HT-29 (cell line): ENCODE results near the gene F8. TPM values are rescaled to one million over a fixed set of nuclear protein-coding genes. Genes with fewer than 3 reads are reported as not detected.

Experiments used
- DNase-seq: peaks from one replicate; pipeline ENCODE4 v3.0.0-alpha.2; 2015; ENCODE audit warnings: low spot score
- total RNA-seq: library from RNA; depleted of rRNA; stranded (reverse); fragments of >200 nt; shearing (Covaris generic); gene quantifications from 2 replicates; pipeline ENCODE4 v1.2.3, GENCODE V29; 2014; rRNA removed

F8 gene
- total RNA-seq: 0.03 and 0.41 TPM in 2 replicates

GRCh38 chrX:155022585-155022984 is at the start of gene F8:
Gene F8 (minus strand): TSS chrX:155022723. CDS start chrX:155022552, 171 bp downstream.
- no peak for DNase-seq

- DNase-seq: peak; percentile 56
Measured at GRCh38 chrX:155071694-155072280, 49.3 kb upstream of the F8 start.

GRCh38 chrX:155070975-155071693 is 48.6 kb upstream of the F8 start, which contains the start of the genes BRCC3, CMC4 and MTCP1:
Gene BRCC3 (plus strand): TSS chrX:155071508. CDS start chrX:155071528, 20 bp downstream.
Gene CMC4 (minus strand): TSS chrX:155071136. CDS start chrX:155064023, 7,113 bp downstream.
Gene MTCP1 (minus strand): TSS chrX:155071136. CDS start chrX:155066010, 5,126 bp downstream.
- peak; percentile 85 for DNase-seq

- DNase-seq: no peak
Measured at GRCh38 chrX:155070663-155070974, 48.1 kb upstream of the F8 start.

- peak; percentile 24 for DNase-seq
Measured at GRCh38 chrX:155070038-155070437, 47.5 kb upstream of the F8 start.

- no peak for DNase-seq
Measured at GRCh38 chrX:155069414-155069813, 46.9 kb upstream of the F8 start.

GRCh38 chrX:155068165-155068564 is 45.6 kb upstream of the F8 start:
- DNase-seq: peak; percentile 22

- DNase-seq: no peak
Measured at GRCh38 chrX:155065035-155065734, 42.7 kb upstream of the F8 start.

GRCh38 chrX:155061760-155062159 is 39.2 kb upstream of the F8 start:
- DNase-seq: no peak

GRCh38 chrX:155056877-155057792 is 34.6 kb upstream of the F8 start:
- DNase-seq: peak; percentile 85

GRCh38 chrX:155056471-155056870 is 33.9 kb upstream of the F8 start:
- DNase-seq: no peak

- no peak for DNase-seq
Measured at GRCh38 chrX:155055494-155055893, 33.0 kb upstream of the F8 start.

GRCh38 chrX:155054255-155054654 is 31.7 kb upstream of the F8 start:
- DNase-seq: no peak

GRCh38 chrX:155053656-155054055 is 31.1 kb upstream of the F8 start:
- DNase-seq: no peak

- DNase-seq: no peak
Measured at GRCh38 chrX:155052738-155053498, 30.4 kb upstream of the F8 start.

- DNase-seq: peak; percentile 63
Measured at GRCh38 chrX:155048977-155049619, 26.6 kb upstream of the F8 start.

GRCh38 chrX:155046811-155047528 is 24.4 kb upstream of the F8 start:
- no peak for DNase-seq

GRCh38 chrX:155046129-155046810 is 23.7 kb upstream of the F8 start:
- DNase-seq: no peak

GRCh38 chrX:155035688-155036087 is 13.2 kb upstream of the F8 start:
- DNase-seq: no peak
